GM21619 (cell line): ENCODE results near the gene ATXN1.
A peak's percentile ranks its signal among the peaks of the same experiment; 100 is the strongest.

Source experiments
- ATAC-seq: cut with Tn5 transposase; IDR thresholded peaks from one replicate; pipeline ENCODE4 v1.9.1; 2021; ENCODE audit not compliant: unreplicated experiment

Gene ATXN1

DNA sequence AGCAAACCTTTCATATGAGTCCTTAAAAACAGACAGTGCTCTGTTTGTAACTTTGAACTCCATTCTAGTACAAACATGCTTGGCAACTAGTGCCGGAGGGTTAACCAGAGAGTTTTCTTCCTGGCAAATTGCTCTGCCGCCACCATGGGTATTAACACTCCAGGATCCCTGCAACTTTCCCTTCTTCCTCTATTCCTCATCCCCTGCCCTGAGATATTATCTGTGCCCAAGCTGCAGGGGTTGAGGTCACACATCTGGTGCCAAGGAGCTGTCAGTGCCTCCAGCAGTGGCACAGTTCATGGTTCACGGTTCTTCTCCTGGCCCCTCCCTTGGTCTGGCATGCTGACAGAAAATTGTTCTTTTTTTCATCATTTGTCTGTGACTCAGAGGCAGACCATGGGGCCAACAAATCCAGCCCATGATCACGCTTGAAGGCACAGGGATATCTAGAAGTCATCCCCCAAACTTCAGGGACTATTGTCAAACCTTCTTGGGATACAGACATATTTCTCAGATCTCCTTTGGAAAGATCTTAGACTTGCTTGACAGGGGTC, 77.5 kb downstream of the ATXN1 start:
- ATAC-seq: no peak

DNA sequence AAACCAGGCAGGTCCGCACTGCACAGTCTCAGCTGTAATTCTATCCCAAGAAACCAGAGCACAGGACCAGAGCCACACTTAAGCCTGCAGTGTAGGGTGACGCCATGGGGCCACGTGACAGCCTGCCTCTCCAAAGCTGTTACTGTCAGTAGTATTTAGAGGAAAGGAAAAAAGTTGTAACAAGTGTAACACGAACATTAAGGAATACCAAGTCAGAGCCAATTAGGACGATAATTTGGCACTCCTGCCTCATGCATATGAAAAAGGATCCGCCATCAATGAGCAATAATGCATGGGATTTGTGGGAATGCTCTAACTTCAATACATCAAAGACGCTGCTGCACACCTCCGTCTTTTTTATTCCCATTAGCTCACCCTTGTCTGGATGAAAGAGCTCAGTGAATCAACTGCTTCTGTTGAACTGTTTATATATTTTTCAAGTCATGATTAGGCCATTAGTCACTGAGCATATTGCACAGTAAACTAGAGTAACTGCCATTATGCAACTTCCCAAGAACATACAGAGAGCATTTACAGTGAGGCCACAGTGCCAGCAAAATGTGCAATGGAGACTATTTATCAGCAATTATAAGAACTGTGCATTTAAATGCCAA, 79.9 kb downstream of the ATXN1 start:
- ATAC-seq: no peak

DNA sequence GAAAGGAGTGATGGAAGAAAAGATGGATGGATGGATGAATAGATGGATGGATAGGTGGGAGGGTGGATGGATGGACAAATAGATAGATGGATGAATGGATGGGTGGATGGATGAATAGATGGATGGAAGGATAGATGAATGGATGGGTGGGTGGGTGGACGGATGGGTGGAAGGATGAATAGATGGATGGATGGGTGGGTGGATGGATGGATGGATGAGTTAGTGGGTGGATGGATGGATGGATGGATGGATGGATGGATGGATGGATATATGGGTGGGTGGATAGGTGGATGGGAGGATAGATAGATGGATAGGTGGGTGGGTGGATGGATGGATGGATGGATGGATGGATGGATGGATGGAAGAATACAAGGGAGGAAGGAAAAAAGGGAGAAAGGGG, 82.2 kb downstream of the ATXN1 start:
- no peak for ATAC-seq

DNA sequence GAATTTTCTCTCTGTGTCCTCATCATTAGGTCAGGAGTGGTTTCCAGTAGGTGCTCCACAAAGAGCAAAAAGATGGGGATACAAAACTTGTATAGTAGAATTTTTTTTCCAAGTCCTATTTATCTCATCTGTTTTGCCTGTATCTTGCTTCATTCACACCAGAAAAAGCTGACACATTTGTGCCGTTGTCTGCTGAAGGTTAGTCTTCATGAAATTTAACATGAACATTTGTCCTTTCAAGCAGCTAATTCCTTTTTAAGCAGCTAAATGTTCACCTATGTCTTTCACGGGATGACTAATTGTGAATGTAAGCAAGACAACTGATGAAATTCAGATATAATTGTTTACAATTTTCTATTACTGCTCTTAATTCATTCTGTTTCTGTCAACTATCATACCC, 83.8 kb downstream of the ATXN1 start:
- no peak for ATAC-seq

DNA sequence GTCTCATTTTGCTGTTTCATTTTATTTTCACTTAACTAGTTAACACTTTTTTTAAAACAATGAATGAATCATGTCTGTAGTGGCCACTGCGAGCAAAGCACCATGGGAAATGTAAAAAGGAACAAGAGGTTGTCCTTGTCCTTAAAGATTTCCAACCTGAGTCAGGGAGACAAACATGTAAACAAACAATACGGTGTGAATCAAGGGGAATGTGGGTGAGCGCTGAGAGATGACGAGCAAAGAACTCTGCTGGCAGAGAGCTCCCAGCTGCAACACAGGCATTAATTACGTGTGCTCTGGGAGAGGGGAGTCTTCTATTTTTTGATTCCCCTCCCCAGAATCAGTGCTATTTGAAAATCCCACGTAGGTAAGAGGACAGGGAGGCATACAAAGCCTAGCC, 84.3 kb downstream of the ATXN1 start:
- no peak for ATAC-seq

DNA sequence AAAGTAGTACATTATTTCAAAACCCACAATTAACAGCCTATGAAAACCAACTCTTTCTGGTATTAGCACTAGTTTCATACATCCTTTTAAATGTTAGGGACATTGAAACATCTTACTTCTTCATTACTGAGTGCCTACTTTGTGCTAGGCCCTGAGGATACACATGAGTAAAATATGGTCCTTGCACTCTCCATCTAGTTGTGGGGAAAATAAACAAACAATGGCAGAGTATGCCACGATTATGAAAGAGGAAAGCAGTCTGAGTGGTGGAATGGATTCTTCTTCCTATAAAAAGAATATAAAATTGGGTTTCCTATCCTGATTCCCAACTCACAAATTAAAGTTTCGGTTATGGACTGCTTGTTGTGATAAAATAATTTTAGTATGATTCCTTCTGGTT, 84.9 kb downstream of the ATXN1 start:
- ATAC-seq: no peak

DNA sequence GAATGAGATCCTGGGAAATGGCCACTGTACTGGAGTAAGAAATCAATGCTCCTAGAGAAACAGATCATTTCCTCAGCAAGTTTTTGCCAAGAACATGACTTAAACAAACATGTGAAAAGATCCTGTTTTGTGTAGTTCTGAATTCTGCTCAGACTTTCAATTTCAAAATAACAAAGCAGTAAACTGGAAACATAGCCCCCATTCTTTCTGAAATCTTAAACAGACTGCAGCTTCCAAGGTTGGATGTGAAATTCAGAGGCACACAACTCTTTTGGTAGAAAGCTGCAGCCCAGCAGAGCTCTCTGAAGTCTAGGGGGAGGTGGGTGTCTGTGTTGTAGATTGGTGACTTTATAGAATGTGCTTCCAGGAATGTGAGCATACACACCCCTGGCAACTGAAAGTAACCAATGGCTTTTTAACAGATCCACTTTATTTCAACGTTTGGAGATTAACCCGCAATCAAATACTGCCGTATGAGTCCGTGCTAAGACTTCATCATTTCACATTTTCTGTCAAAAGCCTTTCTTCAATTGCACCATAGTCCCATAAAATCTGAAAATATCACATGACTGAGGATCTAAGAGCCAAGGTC, 86.4 kb downstream of the ATXN1 start:
- ATAC-seq: no peak

DNA sequence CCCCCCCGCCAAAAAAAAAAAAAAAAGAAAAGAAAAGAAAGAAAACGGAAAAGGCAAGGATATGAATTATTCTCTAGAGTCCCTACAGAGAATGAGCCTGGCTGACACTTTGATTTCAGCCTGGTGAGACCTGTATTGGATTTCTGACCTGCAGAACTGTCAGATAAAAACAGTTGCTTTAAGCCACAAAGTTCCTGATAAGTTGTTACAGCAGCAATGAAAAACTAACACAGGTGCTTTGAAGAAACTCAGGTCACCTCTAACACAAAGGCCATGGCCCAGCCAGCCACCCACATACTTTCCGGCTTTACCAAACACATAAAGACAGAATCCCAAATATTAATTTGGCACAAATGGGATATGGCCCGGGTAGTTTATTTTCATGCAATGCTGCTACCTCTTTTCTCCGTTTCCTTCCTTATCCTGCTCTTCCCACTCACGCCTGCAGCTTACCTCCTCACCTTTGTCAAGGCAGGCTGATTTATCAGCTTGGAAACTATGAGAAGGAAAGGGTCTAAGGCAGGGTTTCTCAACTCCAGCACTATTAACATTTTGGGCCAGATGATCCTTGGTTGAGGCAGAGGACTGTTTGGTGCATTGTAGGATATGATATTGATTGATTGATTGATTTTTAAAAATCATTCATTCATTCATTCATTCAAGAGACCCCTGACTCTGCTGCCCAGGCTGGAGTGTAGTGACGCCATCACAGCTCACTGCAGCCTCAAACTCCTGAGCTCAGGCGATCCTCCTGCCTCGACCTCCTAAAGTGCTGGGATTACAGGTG, 88.1 kb downstream of the ATXN1 start:
- ATAC-seq: no peak

DNA sequence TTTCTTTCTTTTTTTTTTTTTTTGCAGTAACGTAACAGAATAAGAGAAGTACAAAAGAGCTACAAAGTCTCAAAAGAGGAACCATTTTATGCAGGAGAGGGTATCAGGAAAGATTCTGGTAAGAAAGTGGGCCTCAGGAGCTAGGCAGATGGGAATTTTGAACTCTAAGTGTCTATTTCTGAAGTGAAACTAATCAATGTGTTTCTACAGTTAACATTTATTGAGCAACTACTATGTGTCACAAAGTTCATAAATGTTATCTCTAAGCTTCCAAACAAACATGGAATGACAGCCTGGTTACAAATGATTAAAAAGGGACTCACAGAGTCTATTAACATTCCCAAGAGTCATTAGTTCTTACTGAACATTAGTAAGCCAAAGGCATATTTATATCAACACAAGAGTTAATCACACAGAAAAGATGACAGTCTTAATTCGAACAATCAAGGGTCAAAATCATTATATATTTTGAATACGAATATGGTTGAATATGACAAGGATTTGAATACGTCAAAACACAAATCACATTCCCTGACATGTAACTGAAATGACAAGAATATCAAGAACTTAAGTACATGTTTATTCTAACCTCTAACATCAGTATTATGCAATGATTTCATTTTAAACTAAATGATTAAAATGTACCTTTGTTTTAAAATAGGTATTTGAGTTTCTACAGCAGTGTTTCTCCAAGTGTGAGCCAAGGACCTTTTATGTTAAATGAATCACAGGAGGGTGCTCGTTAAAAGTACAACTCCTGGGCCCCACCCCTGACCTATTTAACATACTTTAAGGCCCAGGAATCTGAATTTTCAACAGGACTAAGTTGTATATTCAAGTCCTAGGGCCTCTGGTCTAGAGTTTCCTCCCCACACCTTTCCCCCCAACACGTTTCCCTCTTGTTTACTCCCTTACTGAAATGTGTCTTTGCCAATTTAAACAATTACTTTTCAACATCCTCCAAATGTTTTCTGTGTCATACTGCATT, 89.7 kb downstream of the ATXN1 start:
- no peak for ATAC-seq

DNA sequence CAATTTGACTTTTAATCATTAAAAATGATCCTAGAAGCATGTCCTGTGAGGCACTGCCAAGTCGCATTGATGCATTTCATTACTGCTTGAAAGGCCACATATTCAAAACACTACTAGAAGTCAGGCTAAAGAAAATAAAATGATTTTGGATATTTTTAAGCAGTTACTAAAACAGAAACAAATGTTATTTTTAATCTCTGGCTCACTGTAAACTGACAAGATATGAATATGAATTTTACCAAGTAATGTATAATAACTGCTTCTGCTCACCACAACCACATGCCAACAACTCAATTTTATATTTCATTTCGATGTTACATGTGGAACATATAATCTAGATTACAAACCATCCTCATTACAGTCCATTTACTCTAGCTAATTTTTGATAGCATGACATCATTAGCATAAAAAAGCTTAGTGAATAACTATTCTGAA, 90.6 kb downstream of the ATXN1 start:
- peak; percentile 33 for ATAC-seq

DNA sequence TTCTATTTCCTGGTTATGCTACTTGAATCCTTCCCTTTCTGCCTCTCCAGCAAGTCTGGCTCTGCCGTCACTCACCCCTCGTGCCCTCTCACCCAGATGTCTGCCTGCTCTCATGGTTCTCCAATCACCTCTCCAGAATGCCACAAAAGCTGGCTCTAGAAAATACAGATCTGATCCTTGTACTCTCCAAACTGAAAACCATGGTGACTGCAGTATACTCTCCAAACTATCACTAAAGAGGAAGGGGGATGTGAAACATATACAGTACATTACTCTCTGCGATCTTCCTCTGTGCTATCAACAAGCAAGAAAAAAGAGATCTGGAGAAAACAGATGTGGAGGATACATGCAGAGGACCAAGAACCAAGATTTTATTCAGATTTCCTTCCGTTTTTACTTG, 91.1 kb downstream of the ATXN1 start:
- ATAC-seq: peak; percentile 69

DNA sequence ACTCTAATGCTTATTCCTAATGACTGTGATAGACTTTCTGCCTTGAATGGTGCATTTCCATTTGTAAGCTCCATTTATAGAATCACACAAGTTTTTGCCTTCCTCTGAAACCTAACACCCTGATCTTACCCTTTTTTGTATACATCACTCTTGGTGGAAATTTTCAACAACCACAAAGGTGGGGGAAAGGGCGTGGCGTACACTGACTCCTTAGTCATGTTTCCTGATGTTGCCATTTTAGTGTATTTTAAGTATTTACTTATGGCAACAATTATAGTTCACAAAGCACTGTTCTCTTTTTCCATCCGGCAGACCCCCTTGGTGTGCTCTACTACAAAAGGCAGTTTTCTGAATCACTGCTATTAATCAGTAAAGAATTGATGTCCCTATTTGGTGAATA, 92.0 kb downstream of the ATXN1 start:
- ATAC-seq: no peak

DNA sequence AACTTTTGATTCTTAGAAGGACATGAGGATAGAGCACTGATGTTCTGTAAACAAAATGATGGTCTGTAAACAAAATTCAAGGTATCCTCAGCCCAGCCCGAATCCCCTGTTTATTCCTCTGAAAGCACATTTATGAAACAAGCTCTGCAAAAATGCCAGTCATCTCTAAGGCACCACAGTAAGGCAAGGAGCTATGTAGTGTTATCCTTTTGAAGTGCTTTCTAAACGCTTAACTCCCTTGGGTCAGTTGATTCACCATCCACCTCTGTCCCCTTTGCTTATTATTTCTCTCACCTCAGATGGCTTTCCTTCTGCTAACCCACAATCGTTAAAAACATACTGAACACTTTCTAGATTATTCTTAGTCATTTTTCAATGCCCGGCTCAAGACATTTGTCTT, 93.8 kb downstream of the ATXN1 start:
- no peak for ATAC-seq

DNA sequence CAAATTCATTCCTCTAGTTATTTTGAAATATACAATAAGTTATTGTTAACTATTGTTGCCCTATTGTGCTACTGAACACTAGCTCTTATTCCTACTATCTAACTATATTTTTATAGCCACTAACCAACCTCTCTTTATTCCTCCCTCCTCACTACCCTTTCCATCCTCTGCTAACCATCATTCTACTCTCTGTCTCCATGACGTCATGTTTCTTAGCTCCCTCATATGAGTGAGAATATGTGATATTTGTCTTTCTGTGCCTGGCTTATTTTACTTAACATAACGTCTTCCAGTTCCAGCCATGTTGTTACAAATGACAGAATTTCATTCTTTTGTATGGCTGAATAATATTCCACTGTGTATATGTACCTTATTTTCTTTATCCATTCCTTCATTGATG, 95.3 kb downstream of the ATXN1 start:
- ATAC-seq: no peak

DNA sequence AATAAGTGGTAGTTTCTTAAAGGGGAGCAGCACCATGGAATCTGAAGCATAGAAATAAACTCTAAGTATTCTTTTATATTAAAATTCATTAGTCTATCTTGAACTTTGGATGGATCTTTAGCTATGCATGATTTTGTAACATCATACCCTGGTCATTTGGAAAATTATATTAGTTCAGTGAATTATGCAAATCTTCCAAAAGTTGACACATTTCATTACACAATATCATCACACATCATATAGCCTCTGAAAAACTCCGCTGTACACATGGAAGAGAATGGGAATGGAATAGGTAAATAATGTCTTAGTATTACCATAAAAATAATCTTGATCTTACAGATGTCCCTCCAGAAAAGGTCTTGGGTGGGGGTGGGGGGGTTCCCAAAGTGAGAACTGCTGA, 96.1 kb downstream of the ATXN1 start:
- no peak for ATAC-seq

DNA sequence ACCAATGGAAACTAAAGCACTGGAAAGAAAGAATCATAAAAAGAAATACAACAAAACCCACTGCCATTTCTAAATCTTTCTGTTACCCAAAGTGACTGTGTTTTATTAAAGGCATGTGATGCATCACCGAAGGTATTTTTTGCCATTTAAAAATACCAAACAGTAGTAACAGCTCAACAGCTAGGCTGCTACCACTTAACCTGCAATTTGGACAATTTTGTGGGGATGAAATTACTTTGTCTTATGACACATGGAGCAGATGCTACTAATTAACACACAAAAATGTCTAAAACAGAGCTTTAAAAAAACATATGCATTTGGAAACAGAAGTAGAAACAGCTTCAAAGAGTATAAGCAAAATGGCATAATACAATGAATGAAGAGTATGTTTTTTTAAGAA, 97.4 kb downstream of the ATXN1 start:
- ATAC-seq: no peak

DNA sequence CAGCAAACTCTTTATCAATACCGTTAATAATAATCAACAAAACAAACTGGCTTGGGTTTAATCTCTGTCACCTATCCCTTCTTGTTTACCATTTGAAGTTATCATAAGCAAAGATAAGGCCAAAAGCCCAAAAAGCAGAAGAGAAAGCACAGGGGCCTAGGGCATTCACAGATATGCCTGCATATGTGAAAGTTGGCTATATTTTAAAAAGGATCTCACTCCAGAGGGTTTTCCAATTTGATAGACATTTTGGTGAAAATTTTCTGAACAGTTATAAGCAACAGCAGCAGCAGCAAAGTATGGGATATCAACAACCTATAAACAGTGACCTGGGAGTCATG, 101.1 kb downstream of the ATXN1 start:
- ATAC-seq: no peak

DNA sequence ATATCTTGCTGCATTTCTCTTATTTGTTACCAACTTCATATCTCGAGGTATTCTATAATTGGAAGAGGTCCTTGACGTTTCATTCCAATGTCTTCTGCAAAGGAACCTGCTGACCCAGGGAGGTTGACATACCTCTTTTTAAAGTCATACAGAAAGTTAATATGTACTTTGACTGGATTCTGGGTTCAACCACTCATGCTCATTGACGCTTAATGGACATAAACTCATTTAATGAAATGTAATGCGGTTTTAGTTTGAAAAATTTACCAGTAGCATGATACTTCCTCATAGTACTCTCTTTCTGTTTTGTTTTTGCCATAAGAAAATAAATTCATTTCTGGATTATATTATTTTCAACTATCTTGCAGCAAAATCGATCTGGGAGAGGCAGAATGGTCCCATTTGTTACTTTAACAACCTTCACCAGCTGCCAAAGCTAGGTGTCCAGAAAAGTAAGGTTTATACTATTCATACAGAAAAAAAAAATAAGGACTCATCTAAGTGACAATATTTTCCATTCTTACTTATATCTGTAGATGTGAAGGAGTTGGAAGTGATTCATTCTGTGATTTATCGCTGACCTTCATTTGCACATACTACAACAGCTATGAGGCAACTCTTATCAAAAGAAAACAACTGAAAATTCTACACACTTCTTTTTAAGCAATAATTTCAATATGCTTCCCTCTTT, 101.6 kb downstream of the ATXN1 start:
- ATAC-seq: no peak

DNA sequence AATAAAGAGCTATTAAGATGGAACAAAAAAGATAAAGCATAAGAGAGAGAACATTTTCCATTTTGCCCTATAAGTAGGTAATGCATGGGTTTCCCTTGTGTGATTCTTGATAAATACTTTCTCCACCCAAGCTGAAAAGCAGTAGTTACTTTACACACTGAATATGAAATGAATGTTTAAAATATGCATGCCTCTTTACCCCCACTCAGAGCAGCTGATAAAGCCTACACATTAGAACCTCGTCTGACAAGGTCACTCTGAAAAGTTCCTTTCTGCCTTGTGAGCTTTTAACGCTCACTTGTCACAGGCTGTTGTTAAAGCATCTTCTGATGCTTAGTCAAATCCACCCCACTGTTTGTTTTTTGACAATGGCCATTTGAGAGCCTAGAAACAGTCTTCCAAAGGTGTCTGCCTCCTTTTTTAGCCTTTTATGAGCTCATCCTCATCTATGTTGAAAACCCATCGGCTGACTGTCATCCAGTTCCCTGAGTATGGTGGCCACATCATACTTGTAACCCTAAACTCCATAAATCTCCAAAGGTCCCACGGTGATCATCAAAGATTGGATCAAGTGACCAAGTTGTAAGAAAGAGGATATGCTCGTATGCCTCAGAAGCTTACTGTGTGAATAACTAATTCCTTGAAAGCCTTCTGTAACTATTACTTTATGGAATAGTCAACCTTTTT, 102.8 kb downstream of the ATXN1 start:
- no peak for ATAC-seq

DNA sequence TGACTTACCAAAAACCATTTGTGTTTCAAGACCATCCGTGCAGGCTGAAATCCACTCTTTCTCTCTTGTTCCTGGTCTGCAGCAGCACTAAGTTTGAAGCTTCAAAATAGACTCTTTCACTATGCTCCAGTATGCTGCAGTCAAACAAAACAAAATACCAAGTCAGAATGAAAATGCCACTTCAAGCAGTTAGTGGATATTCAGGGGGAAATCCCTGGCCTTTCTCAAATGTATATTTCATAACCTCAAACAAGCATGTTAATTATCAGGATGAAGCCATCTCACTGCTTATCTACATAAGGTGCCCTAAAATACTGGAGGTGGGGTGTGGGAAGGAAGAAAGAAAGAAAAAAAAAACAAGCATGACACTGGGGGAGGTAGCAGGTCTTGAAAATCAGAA, 103.5 kb downstream of the ATXN1 start:
- peak; percentile 56 for ATAC-seq
